ENCODE data around the gene CAMK2B.

Gene CAMK2B

GRCh38 chr7:44257213-44257612 lies 68.2 kb downstream of the CAMK2B start:
- Histone ChIP-seq H3K27ac (no peak overlapping the region), H3K4me2 (no peak overlapping the region), H3K9ac (no peak overlapping the region), H3K36me3 (ENCODE audit: insufficient read depth) (no peaks in the 10 kb centered on the region), H3K4me1 (ENCODE audit: low read depth, poor library complexity, severe bottlenecking) (no peaks in the 10 kb centered on the region), H2AFZ (ENCODE audit: low read depth) (no peak overlapping the region), H3K27me3 (ENCODE audit: insufficient read depth, low read depth) (no peaks in the 10 kb centered on the region; the same call in 1 of the 2 replicates), H3K79me2 (ENCODE audit: insufficient read depth, low read depth) (no peaks in the 10 kb centered on the region), H4K20me1 (ENCODE audit: insufficient read depth) (no peaks in the 10 kb centered on the region), H3K4me3 (IDR thresholded peaks at IDR 0.05; ENCODE audit: insufficient read depth, low read depth, low read length) (no peak overlapping the region)
- TF ChIP-seq, protein P1, sequence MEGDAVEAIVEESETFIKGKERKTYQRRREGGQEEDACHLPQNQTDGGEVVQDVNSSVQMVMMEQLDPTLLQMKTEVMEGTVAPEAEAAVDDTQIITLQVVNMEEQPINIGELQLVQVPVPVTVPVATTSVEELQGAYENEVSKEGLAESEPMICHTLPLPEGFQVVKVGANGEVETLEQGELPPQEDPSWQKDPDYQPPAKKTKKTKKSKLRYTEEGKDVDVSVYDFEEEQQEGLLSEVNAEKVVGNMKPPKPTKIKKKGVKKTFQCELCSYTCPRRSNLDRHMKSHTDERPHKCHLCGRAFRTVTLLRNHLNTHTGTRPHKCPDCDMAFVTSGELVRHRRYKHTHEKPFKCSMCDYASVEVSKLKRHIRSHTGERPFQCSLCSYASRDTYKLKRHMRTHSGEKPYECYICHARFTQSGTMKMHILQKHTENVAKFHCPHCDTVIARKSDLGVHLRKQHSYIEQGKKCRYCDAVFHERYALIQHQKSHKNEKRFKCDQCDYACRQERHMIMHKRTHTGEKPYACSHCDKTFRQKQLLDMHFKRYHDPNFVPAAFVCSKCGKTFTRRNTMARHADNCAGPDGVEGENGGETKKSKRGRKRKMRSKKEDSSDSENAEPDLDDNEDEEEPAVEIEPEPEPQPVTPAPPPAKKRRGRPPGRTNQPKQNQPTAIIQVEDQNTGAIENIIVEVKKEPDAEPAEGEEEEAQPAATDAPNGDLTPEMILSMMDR (conservative IDR thresholded peaks at IDR 0.05; ENCODE audit: low read depth, low read length) = no peak

DNA sequence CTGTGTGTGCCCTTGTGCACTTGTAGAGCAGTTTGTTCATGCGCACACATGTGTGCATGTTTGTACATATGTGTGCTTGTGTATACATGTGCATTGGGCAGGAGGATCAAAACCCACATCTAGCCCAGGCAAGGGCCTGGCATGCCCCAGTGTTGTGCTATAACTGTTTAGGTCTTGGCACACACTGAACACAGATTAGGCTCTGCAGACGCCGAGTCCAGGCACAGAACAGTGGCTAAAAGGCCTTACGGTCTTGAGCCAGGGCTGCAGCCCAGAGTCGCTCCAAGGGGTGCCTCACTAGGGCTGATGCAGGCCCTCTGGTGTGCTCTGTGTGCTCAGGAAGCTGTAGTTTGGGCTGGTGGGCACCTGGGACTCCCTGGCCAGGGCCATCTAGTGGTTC lies 68.9 kb downstream of the CAMK2B start:
- no peaks in the 10 kb centered on the region for H3K36me3 ChIP-seq (ENCODE audit: insufficient read depth)
- H3K9ac ChIP-seq = no peak overlapping the region
- H3K27ac ChIP-seq = no peak overlapping the region
- no peaks in the 10 kb centered on the region for H3K27me3 ChIP-seq (ENCODE audit: insufficient read depth, low read depth)
- H3K4me1 ChIP-seq (ENCODE audit: low read depth, poor library complexity, severe bottlenecking) = no peaks in the 10 kb centered on the region
- TF ChIP-seq, protein P1 (conservative IDR thresholded peaks at IDR 0.05; ENCODE audit: low read depth, low read length) = no peak
- no peaks in the 10 kb centered on the region for H3K79me2 ChIP-seq (ENCODE audit: insufficient read depth, low read depth)
- no peak overlapping the region for H3K4me2 ChIP-seq
- no peak overlapping the region for H2AFZ ChIP-seq (ENCODE audit: low read depth)
- no peak overlapping the region for H3K4me3 ChIP-seq (IDR thresholded peaks at IDR 0.05; ENCODE audit: insufficient read depth, low read depth, low read length)
- no peaks in the 10 kb centered on the region for H4K20me1 ChIP-seq (ENCODE audit: insufficient read depth)

GRCh38 chr7:44251881-44252280 lies 73.5 kb downstream of the CAMK2B start:
- no peak overlapping the region for H3K27ac ChIP-seq
- no peak overlapping the region for H2AFZ ChIP-seq (ENCODE audit: low read depth)
- TF ChIP-seq, protein P1 (conservative IDR thresholded peaks at IDR 0.05; ENCODE audit: low read depth, low read length) = no peak
- H3K27me3 ChIP-seq (ENCODE audit: insufficient read depth, low read depth) = no peaks in the 10 kb centered on the region
- no peaks in the 10 kb centered on the region for H3K79me2 ChIP-seq (ENCODE audit: insufficient read depth, low read depth)
- no peaks in the 10 kb centered on the region for H4K20me1 ChIP-seq (ENCODE audit: insufficient read depth)
- no peaks in the 10 kb centered on the region for H3K36me3 ChIP-seq (ENCODE audit: insufficient read depth)
- H3K9ac ChIP-seq = no peak overlapping the region
- no peak overlapping the region for H3K4me3 ChIP-seq (IDR thresholded peaks at IDR 0.05; ENCODE audit: insufficient read depth, low read depth, low read length)
- H3K4me1 ChIP-seq (ENCODE audit: low read depth, poor library complexity, severe bottlenecking) = no peaks in the 10 kb centered on the region
- H3K4me2 ChIP-seq = no peak overlapping the region

GRCh38 chr7:44251269-44251668 lies 74.1 kb downstream of the CAMK2B start:
- Histone ChIP-seq H3K27ac (no peak overlapping the region), H3K27me3 (ENCODE audit: insufficient read depth, low read depth) (no peaks in the 10 kb centered on the region), H3K4me1 (ENCODE audit: low read depth, poor library complexity, severe bottlenecking) (no peaks in the 10 kb centered on the region), H3K36me3 (ENCODE audit: insufficient read depth) (no peaks in the 10 kb centered on the region), H3K4me3 (IDR thresholded peaks at IDR 0.05; ENCODE audit: insufficient read depth, low read depth, low read length) (no peak overlapping the region), H3K79me2 (ENCODE audit: insufficient read depth, low read depth) (no peaks in the 10 kb centered on the region), H3K9ac (no peak overlapping the region), H3K4me2 (no peak overlapping the region), H4K20me1 (ENCODE audit: insufficient read depth) (no peaks in the 10 kb centered on the region), H2AFZ (ENCODE audit: low read depth) (no peak overlapping the region)
- TF ChIP-seq, protein P1 (conservative IDR thresholded peaks at IDR 0.05; ENCODE audit: low read depth, low read length) = no peak
